ENCODE data around the gene CLASP1.

- TF ChIP-seq, protein P1, sequence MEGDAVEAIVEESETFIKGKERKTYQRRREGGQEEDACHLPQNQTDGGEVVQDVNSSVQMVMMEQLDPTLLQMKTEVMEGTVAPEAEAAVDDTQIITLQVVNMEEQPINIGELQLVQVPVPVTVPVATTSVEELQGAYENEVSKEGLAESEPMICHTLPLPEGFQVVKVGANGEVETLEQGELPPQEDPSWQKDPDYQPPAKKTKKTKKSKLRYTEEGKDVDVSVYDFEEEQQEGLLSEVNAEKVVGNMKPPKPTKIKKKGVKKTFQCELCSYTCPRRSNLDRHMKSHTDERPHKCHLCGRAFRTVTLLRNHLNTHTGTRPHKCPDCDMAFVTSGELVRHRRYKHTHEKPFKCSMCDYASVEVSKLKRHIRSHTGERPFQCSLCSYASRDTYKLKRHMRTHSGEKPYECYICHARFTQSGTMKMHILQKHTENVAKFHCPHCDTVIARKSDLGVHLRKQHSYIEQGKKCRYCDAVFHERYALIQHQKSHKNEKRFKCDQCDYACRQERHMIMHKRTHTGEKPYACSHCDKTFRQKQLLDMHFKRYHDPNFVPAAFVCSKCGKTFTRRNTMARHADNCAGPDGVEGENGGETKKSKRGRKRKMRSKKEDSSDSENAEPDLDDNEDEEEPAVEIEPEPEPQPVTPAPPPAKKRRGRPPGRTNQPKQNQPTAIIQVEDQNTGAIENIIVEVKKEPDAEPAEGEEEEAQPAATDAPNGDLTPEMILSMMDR (IDR thresholded peaks at IDR 0.05; ENCODE audit: low read depth, low read length, missing input control) = no peak
- no peak for TF ChIP-seq SP1 (IDR thresholded peaks at IDR 0.05)
- TF ChIP-seq, protein P2, sequence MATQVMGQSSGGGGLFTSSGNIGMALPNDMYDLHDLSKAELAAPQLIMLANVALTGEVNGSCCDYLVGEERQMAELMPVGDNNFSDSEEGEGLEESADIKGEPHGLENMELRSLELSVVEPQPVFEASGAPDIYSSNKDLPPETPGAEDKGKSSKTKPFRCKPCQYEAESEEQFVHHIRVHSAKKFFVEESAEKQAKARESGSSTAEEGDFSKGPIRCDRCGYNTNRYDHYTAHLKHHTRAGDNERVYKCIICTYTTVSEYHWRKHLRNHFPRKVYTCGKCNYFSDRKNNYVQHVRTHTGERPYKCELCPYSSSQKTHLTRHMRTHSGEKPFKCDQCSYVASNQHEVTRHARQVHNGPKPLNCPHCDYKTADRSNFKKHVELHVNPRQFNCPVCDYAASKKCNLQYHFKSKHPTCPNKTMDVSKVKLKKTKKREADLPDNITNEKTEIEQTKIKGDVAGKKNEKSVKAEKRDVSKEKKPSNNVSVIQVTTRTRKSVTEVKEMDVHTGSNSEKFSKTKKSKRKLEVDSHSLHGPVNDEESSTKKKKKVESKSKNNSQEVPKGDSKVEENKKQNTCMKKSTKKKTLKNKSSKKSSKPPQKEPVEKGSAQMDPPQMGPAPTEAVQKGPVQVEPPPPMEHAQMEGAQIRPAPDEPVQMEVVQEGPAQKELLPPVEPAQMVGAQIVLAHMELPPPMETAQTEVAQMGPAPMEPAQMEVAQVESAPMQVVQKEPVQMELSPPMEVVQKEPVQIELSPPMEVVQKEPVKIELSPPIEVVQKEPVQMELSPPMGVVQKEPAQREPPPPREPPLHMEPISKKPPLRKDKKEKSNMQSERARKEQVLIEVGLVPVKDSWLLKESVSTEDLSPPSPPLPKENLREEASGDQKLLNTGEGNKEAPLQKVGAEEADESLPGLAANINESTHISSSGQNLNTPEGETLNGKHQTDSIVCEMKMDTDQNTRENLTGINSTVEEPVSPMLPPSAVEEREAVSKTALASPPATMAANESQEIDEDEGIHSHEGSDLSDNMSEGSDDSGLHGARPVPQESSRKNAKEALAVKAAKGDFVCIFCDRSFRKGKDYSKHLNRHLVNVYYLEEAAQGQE (IDR thresholded peaks at IDR 0.05) = no peak
- TF ChIP-seq RAD21 (IDR thresholded peaks at IDR 0.05) = no peak
These were observed 94.3 kb downstream of the CLASP1 start for GRCh38 chr2:121555008-121555407.
